T-helper 17 cell (primary cell): Measurements from ENCODE around the gene ZFAND2A. TPM values are rescaled to one million over a fixed set of nuclear protein-coding genes. Genes with fewer than 3 reads are reported as not detected.
"Not testable (repeated sequence)": the region's sequence is repeated elsewhere in the genome, so short reads cannot be mapped to it uniquely, and the experiment has no call there.

Experiments
- ATAC-seq: fragments of 150-1000 bp; cut with Tn5 transposase; 2 replicates; pipeline ENCODE4 v1.10.0; 2021; ENCODE audit warnings: mild to moderate bottlenecking, moderate library complexity
- DNase-seq, 3 donors: peaks; one replicate each; pipeline versions ENCODE4 v3.0.0 to v3.0.0-alpha.2; 2020 to 2021
- H3K9me3 ChIP-seq: one replicate; pipeline ENCODE4 v1.7.0; 2013; ENCODE audit warnings: low read length, mild to moderate bottlenecking; ENCODE audit not compliant: control insufficient read depth, poor library complexity, severe bottlenecking
- H3K27ac Mint-ChIP-seq: one replicate; pipeline ENCODE4 v1.8.0; 2022; ENCODE audit warnings: mild to moderate bottlenecking, moderate library complexity, mixed read lengths
- H3K27me3 Mint-ChIP-seq: one replicate; pipeline ENCODE4 v1.8.0; 2022; ENCODE audit warnings: mixed read lengths
- H3K36me3 Mint-ChIP-seq: one replicate; pipeline ENCODE4 v1.8.0; 2022; ENCODE audit warnings: low read depth, mixed read lengths
- H3K4me1 Mint-ChIP-seq: one replicate; pipeline ENCODE4 v1.8.0; 2022; ENCODE audit warnings: mild to moderate bottlenecking, mixed read lengths
- H3K4me3 Mint-ChIP-seq: one replicate; pipeline ENCODE4 v1.8.0; 2022; ENCODE audit warnings: mild to moderate bottlenecking, moderate library complexity, mixed read lengths
- total RNA-seq, 4 donors: library from RNA in 2 of 4; stranded (reverse) in 2 of 4; gene quantifications; one replicate each; pipeline ENCODE4 v1.2.3 and lab custom pipeline; 2022 to 2026

ZFAND2A gene
- total RNA-seq (10 to 100 TPM; 73.6 to 87.8 TPM), total RNA-seq (lab: John Stamatoyannopoulos, UW) (30.4 to 48.4 reads per million in 2 donors)

- ATAC-seq (peak; percentile 98), DNase-seq (peak; percentile 97 to 99 (median 98))
- peaks cover 14% of the 10 kb centered on the region for H3K4me1 Mint-ChIP-seq
- H3K9me3 ChIP-seq, result no peaks in the 10 kb centered on the region
- H3K36me3 Mint-ChIP-seq, result no peaks in the 10 kb centered on the region
- peak within 1 kb of the TSS; percentile 88 for H3K27ac Mint-ChIP-seq
- peak within 1 kb of the TSS; percentile 89 for H3K4me3 Mint-ChIP-seq
- no peaks in the 10 kb centered on the region for H3K27me3 Mint-ChIP-seq
These were observed at the start of gene ZFAND2A for GRCh38 chr7:1159891-1160669. Gene ZFAND2A (minus strand): TSS chr7:1160196. CDS start chr7:1158212, 1,984 bp downstream.

- Mint-ChIP-seq H3K4me3 (no peak overlapping the region), H3K27me3 (peaks cover 34% of the 10 kb centered on the region), H3K4me1 (peaks cover 3% of the 10 kb centered on the region), H3K36me3 (peaks cover 7% of the 10 kb centered on the region), H3K27ac (no peak overlapping the region)
- ATAC-seq, result no peak
- H3K9me3 ChIP-seq, result no peaks in the 10 kb centered on the region
- DNase-seq, result no peak
These were observed 49.1 kb upstream of the ZFAND2A start for GRCh38 chr7:1209097-1209496.

GRCh38 chr7:1205742-1206141, 45.7 kb upstream of the ZFAND2A start:
- not testable (repeated sequence) for H3K4me3 Mint-ChIP-seq, DNase-seq, ATAC-seq, H3K4me1 Mint-ChIP-seq, H3K9me3 ChIP-seq, H3K27ac Mint-ChIP-seq, H3K36me3 Mint-ChIP-seq
- peaks cover 16% of the 10 kb centered on the region for H3K27me3 Mint-ChIP-seq

GRCh38 chr7:1204460-1205140, 44.6 kb upstream of the ZFAND2A start:
- no peak overlapping the region for H3K4me3 Mint-ChIP-seq
- ATAC-seq (no peak), DNase-seq (no peak)
- no peak overlapping the region for H3K27ac Mint-ChIP-seq
- peaks cover 4% of the 10 kb centered on the region for H3K36me3 Mint-ChIP-seq
- H3K4me1 Mint-ChIP-seq, result no peaks in the 10 kb centered on the region
- no peaks in the 10 kb centered on the region for H3K9me3 ChIP-seq
- H3K27me3 Mint-ChIP-seq, result peaks cover 11% of the 10 kb centered on the region

GRCh38 chr7:1202914-1203313, 42.9 kb upstream of the ZFAND2A start:
- H3K27me3 Mint-ChIP-seq, DNase-seq, H3K4me1 Mint-ChIP-seq, H3K27ac Mint-ChIP-seq, H3K36me3 Mint-ChIP-seq, H3K4me3 Mint-ChIP-seq, ATAC-seq, H3K9me3 ChIP-seq: not testable (repeated sequence)

GRCh38 chr7:1201916-1202315, 41.9 kb upstream of the ZFAND2A start:
- no peak overlapping the region for H3K4me3 Mint-ChIP-seq
- no peaks in the 10 kb centered on the region for H3K9me3 ChIP-seq
- ATAC-seq (no peak), DNase-seq (no peak)
- H3K4me1 Mint-ChIP-seq, result no peaks in the 10 kb centered on the region
- no peak overlapping the region for H3K27ac Mint-ChIP-seq
- H3K27me3 Mint-ChIP-seq, result peaks cover 6% of the 10 kb centered on the region
- H3K36me3 Mint-ChIP-seq, result no peaks in the 10 kb centered on the region

GRCh38 chr7:1200045-1200444, 40.0 kb upstream of the ZFAND2A start:
- Mint-ChIP-seq H3K27ac (no peak overlapping the region), H3K4me3 (no peak overlapping the region), H3K4me1 (no peaks in the 10 kb centered on the region), H3K27me3 (peaks cover 10% of the 10 kb centered on the region), H3K36me3 (no peaks in the 10 kb centered on the region)
- DNase-seq (no peak), ATAC-seq (no peak)
- no peaks in the 10 kb centered on the region for H3K9me3 ChIP-seq

GRCh38 chr7:1197997-1198625, 38.1 kb upstream of the ZFAND2A start:
- Mint-ChIP-seq H3K4me1 (no peaks in the 10 kb centered on the region), H3K27me3 (peaks cover 17% of the 10 kb centered on the region), H3K36me3 (no peaks in the 10 kb centered on the region), H3K27ac (no peak overlapping the region), H3K4me3 (no peak overlapping the region)
- H3K9me3 ChIP-seq, result no peaks in the 10 kb centered on the region
- DNase-seq (no peak), ATAC-seq (no peak)

- H3K27ac Mint-ChIP-seq, result no peak overlapping the region
- H3K27me3 Mint-ChIP-seq, result peaks cover 24% of the 10 kb centered on the region
- no peak for DNase-seq
- peaks cover 5% of the 10 kb centered on the region for H3K4me1 Mint-ChIP-seq
- no peak for ATAC-seq
- peaks cover 2% of the 10 kb centered on the region for H3K36me3 Mint-ChIP-seq
- H3K4me3 Mint-ChIP-seq, result no peak overlapping the region
- H3K9me3 ChIP-seq, result no peaks in the 10 kb centered on the region
These were observed 37.0 kb upstream of the ZFAND2A start for GRCh38 chr7:1196950-1197349.

- not testable (repeated sequence) for H3K27ac Mint-ChIP-seq, H3K9me3 ChIP-seq, H3K4me1 Mint-ChIP-seq, ATAC-seq, H3K36me3 Mint-ChIP-seq, DNase-seq, H3K4me3 Mint-ChIP-seq
- H3K27me3 Mint-ChIP-seq, result peaks cover 26% of the 10 kb centered on the region
These were observed 36.4 kb upstream of the ZFAND2A start for GRCh38 chr7:1196441-1196840.

GRCh38 chr7:1193593-1194424, 33.8 kb upstream of the ZFAND2A start:
- H3K4me1 Mint-ChIP-seq, result peaks cover 6% of the 10 kb centered on the region
- no peak overlapping the region for H3K27ac Mint-ChIP-seq
- H3K4me3 Mint-ChIP-seq, result no peak overlapping the region
- peaks cover 2% of the 10 kb centered on the region for H3K36me3 Mint-ChIP-seq
- DNase-seq (no peak), ATAC-seq (peak; percentile 53)
- no peaks in the 10 kb centered on the region for H3K9me3 ChIP-seq
- peaks cover 34% of the 10 kb centered on the region for H3K27me3 Mint-ChIP-seq

GRCh38 chr7:1192171-1192676, 32.2 kb upstream of the ZFAND2A start:
- DNase-seq (no peak), ATAC-seq (peak; percentile 27)
- Mint-ChIP-seq H3K4me1 (peaks cover 6% of the 10 kb centered on the region), H3K27ac (no peak overlapping the region), H3K27me3 (peaks cover 36% of the 10 kb centered on the region), H3K4me3 (no peak overlapping the region), H3K36me3 (peaks cover 2% of the 10 kb centered on the region)
- H3K9me3 ChIP-seq, result no peaks in the 10 kb centered on the region
